Esophagus squamous epithelium (tissue), 5 donors: ENCODE results near the gene ANKS1B. TPM values are rescaled to one million over a fixed set of nuclear protein-coding genes. Genes with fewer than 3 reads are reported as not detected.

ENCODE experiments used
- DNase-seq: peaks from one replicate; lab custom pipeline; 2025; lab: John Stamatoyannopoulos, UW
- H3K27ac ChIP-seq, 4 donors: fragments of 200-600 bp; sonication (generic); one replicate each; pipeline ENCODE4 v1.5.1; 2016 to 2019; ENCODE audit warnings: mild to moderate bottlenecking in 1 of 4
- H3K27me3 ChIP-seq, 4 donors: fragments of 200-600 bp; sonication (generic); 1 replicate in 3 of 4; 2 replicates in 1 of 4; pipeline versions ENCODE4 v1.5.1 to v1.6.0; 2017 to 2021; ENCODE audit warnings: antibody characterized with exemption in 1 of 4
- H3K36me3 ChIP-seq, 3 donors: fragments of 200-600 bp; sonication (generic); one replicate each; pipeline ENCODE4 v1.5.1; 2016 to 2019
- H3K4me1 ChIP-seq, 3 donors: fragments of 200-600 bp; sonication (generic); one replicate each; pipeline ENCODE4 v1.5.1; 2017 to 2019
- H3K4me3 ChIP-seq, 4 donors: fragments of 200-600 bp; sonication (generic); 1 replicate in 3 of 4; 2 replicates in 1 of 4; pipeline ENCODE4 v1.5.1; 2016 to 2019; ENCODE audit warnings: mild to moderate bottlenecking in 2 of 4, moderate library complexity in 1 of 4
- H3K9me3 ChIP-seq, 3 donors: fragments of 200-600 bp; sonication (generic); one replicate each; pipeline ENCODE4 v1.5.1; 2016 to 2019
- POLR2A ChIP-seq, 4 donors: fragments of 450-650 bp; IDR thresholded peaks; one replicate each; pipeline ENCODE4 v1.6.1; 2017; ENCODE audit warnings: antibody characterized with exemption in 4 of 4, mild to moderate bottlenecking in 4 of 4, moderate library complexity in 3 of 4
- WGBS, 2 donors: methylation state at CpG; one replicate each; pipeline ENCODE4 v1.1.5; 2018; 5-methylcytosine and 5-hydroxymethylcytosine counted together
- intact Hi-C: fragments of 100-400 bp; cut with DNase I; formaldehyde crosslinking; loops from one replicate; pipeline ENCODE4 v1.15.0; 2022
- total RNA-seq, 4 donors: library from RNA; depleted of rRNA; stranded (reverse); fragments of >200 nt; gene quantifications; one replicate each; pipeline ENCODE4 v1.1.0, GENCODE V29; 2016
- TF ChIP-seq, protein P1 (sequence below), 6 experiments: fragments of 450-650 bp in 4 of 6; fragments of 200-600 bp in 2 of 6; sonication (generic) in 2 of 6; IDR thresholded peaks; one replicate each; pipeline ENCODE4 v1.5.1; 2016 to 2019; ENCODE audit warnings: antibody characterized with exemption in 6 of 6, mild to moderate bottlenecking in 4 of 6, moderate library complexity in 4 of 6
- donor health status: DM: yes; HTN: yes; CAD: no.

ANKS1B gene
- total RNA-seq, 4 donors from 2014 or later = 1.6 to 15.8 (median 8.1) TPM

DNA sequence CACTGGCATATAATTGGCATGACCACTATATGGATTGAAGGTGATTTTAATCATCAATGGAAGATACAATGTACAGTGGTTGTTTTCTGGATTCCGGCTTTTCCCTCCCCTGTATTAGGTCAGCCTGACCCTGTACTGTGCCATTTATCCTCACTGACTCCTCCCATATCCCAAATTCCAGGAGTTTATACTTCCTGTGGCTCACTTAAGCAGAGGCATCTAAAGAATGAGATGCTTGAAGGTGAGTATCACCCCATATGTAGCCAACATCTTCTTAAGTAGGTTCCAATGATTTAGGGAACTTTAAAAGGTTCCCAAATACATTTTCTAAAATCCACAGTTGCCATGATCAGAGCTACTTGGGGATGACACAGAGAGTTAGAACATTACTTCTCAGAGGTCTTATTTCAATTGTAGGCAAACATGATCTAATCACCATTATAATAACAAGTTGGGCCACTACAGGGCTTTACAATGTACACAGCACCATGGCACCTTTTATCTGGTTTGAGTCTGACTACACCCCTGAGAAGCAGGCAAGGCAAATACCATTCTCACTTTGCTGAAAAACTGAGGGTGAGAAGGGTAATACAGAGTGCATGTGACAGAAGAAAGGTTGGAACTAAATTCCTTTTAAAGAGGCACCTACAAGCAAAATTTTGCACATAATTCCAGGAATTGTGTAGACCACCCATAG is 549.5 kb downstream of the ANKS1B start:
- TF ChIP-seq, protein P1, sequence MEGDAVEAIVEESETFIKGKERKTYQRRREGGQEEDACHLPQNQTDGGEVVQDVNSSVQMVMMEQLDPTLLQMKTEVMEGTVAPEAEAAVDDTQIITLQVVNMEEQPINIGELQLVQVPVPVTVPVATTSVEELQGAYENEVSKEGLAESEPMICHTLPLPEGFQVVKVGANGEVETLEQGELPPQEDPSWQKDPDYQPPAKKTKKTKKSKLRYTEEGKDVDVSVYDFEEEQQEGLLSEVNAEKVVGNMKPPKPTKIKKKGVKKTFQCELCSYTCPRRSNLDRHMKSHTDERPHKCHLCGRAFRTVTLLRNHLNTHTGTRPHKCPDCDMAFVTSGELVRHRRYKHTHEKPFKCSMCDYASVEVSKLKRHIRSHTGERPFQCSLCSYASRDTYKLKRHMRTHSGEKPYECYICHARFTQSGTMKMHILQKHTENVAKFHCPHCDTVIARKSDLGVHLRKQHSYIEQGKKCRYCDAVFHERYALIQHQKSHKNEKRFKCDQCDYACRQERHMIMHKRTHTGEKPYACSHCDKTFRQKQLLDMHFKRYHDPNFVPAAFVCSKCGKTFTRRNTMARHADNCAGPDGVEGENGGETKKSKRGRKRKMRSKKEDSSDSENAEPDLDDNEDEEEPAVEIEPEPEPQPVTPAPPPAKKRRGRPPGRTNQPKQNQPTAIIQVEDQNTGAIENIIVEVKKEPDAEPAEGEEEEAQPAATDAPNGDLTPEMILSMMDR (IDR thresholded peaks at IDR 0.05) = no peak
- TF ChIP-seq POLR2A (IDR thresholded peaks at IDR 0.05) = no peak
- Histone ChIP-seq H3K36me3 (no peaks in the 10 kb centered on the region), H3K4me3 (no peak overlapping the region), H3K4me1 (no peaks in the 10 kb centered on the region), H3K27me3 (no peaks in the 10 kb centered on the region), H3K9me3 (no peaks in the 10 kb centered on the region), H3K27ac (no peak overlapping the region)
- 69 to 77% methylated on average over 1 of the region's 1 CpG for WGBS, 2 donors
- intact Hi-C loops = no loop called here
- no peak for DNase-seq

DNA sequence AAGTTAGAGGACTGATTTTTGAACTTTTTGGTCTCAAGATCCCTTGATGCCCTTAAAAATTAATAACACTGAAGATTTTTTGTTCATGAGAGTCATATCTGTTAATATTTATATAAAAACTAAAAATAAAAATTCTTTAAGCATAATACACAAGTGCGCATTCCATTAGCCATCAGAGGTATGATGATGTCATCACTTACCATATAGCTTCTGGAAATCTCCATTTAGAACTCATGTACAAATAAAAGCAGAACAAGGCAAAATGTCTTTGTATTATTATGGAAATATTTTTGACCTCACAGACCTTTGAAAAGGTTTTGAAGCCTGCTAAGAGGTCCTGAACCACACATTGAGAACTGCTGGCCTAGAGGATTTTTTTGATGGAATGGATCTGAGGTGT is 551.6 kb downstream of the ANKS1B start:
- no peaks in the 10 kb centered on the region for H3K27me3 ChIP-seq
- H3K4me3 ChIP-seq = no peak overlapping the region
- H3K9me3 ChIP-seq = no peaks in the 10 kb centered on the region
- TF ChIP-seq, protein P1 (IDR thresholded peaks at IDR 0.05) = no peak
- TF ChIP-seq POLR2A (IDR thresholded peaks at IDR 0.05) = no peak
- no peaks in the 10 kb centered on the region for H3K36me3 ChIP-seq
- intact Hi-C loops = no loop called here
- H3K27ac ChIP-seq = no peak overlapping the region
- no peak for DNase-seq
- WGBS, 2 donors = 96 to 100% methylated on average over 1 of the region's 1 CpG
- no peaks in the 10 kb centered on the region for H3K4me1 ChIP-seq

DNA sequence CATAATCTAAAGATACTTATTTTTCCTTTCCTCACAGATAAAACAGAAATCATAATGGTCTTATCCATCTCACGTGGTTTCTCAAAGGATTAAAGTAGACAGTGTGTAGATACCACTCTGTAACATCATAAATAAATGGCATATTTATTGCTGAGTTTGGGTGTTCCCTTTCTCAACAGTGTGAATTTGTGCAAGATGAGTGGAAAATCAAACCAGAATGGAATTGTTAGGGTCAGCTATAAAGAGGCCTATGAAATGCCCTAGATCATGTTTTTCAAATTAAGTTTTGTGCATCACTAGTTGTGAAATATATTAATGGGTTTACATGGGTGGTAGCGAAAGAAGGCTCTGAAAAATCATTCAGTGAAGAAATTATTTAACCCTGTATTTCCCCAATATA is 553.5 kb downstream of the ANKS1B start:
- H3K36me3 ChIP-seq = no peaks in the 10 kb centered on the region
- DNase-seq = no peak
- no peaks in the 10 kb centered on the region for H3K4me1 ChIP-seq
- no peaks in the 10 kb centered on the region for H3K9me3 ChIP-seq
- no peak overlapping the region for H3K4me3 ChIP-seq
- no peaks in the 10 kb centered on the region for H3K27me3 ChIP-seq
- intact Hi-C loops = no loop called here
- no peak overlapping the region for H3K27ac ChIP-seq
- TF ChIP-seq, protein P1 (IDR thresholded peaks at IDR 0.05) = no peak
- WGBS, 2 donors = 61 to 77% methylated on average over 2 of the region's 2 CpGs

DNA sequence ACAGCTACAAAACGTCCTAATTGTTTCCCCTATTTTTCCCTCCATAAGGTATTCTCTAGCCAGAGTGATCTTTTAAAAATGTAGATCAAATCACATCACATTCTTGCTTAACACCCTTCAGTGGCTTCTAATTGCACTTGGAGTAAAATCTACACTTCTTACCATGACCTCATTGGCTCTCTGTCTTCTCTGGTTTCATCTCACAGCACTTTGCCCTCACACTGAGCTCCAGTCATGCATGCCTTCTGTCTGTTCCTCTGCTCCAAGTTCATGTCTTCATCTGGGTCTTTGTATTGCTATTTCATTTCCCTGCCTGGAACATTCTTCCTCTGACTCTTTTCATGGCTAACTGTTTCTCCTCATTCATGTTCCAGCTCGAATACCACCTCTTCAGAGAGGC is 557.6 kb downstream of the ANKS1B start:
- Histone ChIP-seq H3K4me3 (no peak overlapping the region), H3K4me1 (no peaks in the 10 kb centered on the region), H3K36me3 (no peaks in the 10 kb centered on the region), H3K27ac (no peak overlapping the region), H3K9me3 (no peaks in the 10 kb centered on the region), H3K27me3 (no peaks in the 10 kb centered on the region)
- 56 to 89% methylated on average over 2 of the region's 2 CpGs for WGBS, 2 donors
- DNase-seq = no peak
- no peak for TF ChIP-seq POLR2A (IDR thresholded peaks at IDR 0.05)
- TF ChIP-seq, protein P1 (IDR thresholded peaks at IDR 0.05) = no peak
- intact Hi-C loops = no loop called here

DNA sequence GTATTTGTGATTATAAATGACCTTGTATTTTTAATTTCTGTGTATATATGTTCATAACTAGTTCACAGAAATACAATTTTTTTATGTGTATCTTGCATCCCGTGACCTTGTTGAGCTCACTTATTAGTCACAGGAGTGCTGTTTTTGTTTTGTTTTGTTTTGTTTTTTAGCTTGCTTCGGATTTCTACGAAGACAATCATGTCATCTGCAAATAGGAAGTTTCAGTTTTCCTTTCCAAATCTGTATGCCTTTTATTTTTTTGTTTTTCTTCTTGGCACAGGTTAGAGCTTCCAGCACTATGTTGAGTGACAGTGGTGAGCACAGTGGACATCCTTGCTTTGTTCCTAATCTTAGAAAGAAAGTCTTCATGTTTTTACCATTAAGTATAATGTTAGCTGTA is 566.4 kb downstream of the ANKS1B start:
- Histone ChIP-seq H3K9me3 (no peaks in the 10 kb centered on the region), H3K27me3 (no peaks in the 10 kb centered on the region), H3K36me3 (no peaks in the 10 kb centered on the region), H3K27ac (no peak overlapping the region), H3K4me1 (no peaks in the 10 kb centered on the region), H3K4me3 (no peak overlapping the region)
- DNase-seq = no peak
- intact Hi-C loops = no loop called here
- TF ChIP-seq POLR2A (IDR thresholded peaks at IDR 0.05) = no peak
- TF ChIP-seq, protein P1 (IDR thresholded peaks at IDR 0.05) = no peak
- WGBS, 2 donors = 47 to 73% methylated on average over 3 of the region's 3 CpGs
